K562 (cell line): ENCODE results near the gene HTR2B.

Experiments
- CEBPB ChIP-seq: fragments of 450-650 bp; IDR thresholded peaks from 2 replicates; pipeline ENCODE4 v1.6.1; 2016; ENCODE audit warnings: missing genetic modification characterization, missing compliant biosample characterization
- FOXA3 ChIP-seq, 2 experiments: fragments of 450-650 bp in 1 of 2; sonication (generic) in 1 of 2; formaldehyde crosslinking; IDR thresholded peaks in 1 of 2; conservative IDR thresholded peaks in 1 of 2; 2 replicates each; pipeline versions ENCODE4 v1.4.0 to v1.8.0; 2020 to 2022; ENCODE audit warnings: mild to moderate bottlenecking in 2 of 2, missing genetic modification reagents in 1 of 2
- KLF10 ChIP-seq: fragments of 250-450 bp; sonication (Bioruptor Pico); IDR thresholded peaks from 2 replicates; pipeline ENCODE4 v1.6.1; 2021; ENCODE audit warnings: matching md5 sums
- NBN ChIP-seq: fragments of 450-650 bp; IDR thresholded peaks from 2 replicates; pipeline ENCODE4 v1.6.1; 2016; ENCODE audit warnings: low read depth, mild to moderate bottlenecking
- POLR2A ChIP-seq: fragments of 450-650 bp; conservative IDR thresholded peaks from 2 replicates; pipeline ENCODE4 v1.6.1; 2016
- PTBP1 ChIP-seq: fragments of 200-400 bp; formaldehyde crosslinking; IDR thresholded peaks from 2 replicates; pipeline ENCODE4 v1.6.1; 2017; ENCODE audit warnings: low read depth, low read length
- RAD21 ChIP-seq, 2 experiments: fragments of 250-450 bp in 1 of 2; fragments of 450-650 bp in 1 of 2; sonication (Bioruptor Pico) in 1 of 2; formaldehyde crosslinking in 1 of 2; IDR thresholded peaks in 1 of 2; conservative IDR thresholded peaks in 1 of 2; 2 replicates each; pipeline versions ENCODE4 v1.4.0 to v1.8.0; 2020 to 2022; ENCODE audit warnings: mild to moderate bottlenecking in 2 of 2, moderate library complexity in 1 of 2
- SP2 ChIP-seq: IDR thresholded peaks from 2 replicates; pipeline ENCODE4 v1.6.1; 2011; ENCODE audit warnings: mild to moderate bottlenecking, low read depth, low read length, moderate library complexity; ENCODE audit not compliant: poor library complexity, severe bottlenecking; ENCODE audit errors: extremely low read depth
- SRF ChIP-seq, 2 experiments: fragments of 250-450, 450-650 bp in 1 of 2; sonication (Bioruptor Pico) in 1 of 2; sonication (generic) in 1 of 2; formaldehyde crosslinking; IDR thresholded peaks; 2 replicates each; pipeline versions ENCODE4 v1.5.0 to v1.5.1; 2020 to 2022; ENCODE audit warnings: mild to moderate bottlenecking in 1 of 2, missing genetic modification reagents in 1 of 2
- TBP ChIP-seq: optimal IDR thresholded peaks from 2 replicates; pipeline ENCODE3; 2011; ENCODE audit warnings: low read depth, low read length, improper control_type of control experiment
- YY1 ChIP-seq, 3 experiments: IDR thresholded peaks; 2 replicates each; pipeline ENCODE4 v1.6.1; 2011; ENCODE audit warnings: low read length in 2 of 3, mild to moderate bottlenecking in 2 of 3, moderate library complexity in 2 of 3, borderline replicate concordance in 1 of 3, control low read depth in 1 of 3, low read depth in 1 of 3; ENCODE audit not compliant: insufficient read depth in 3 of 3, insufficient replicate concordance in 2 of 3, control insufficient read depth in 1 of 3, insufficient read length in 1 of 3; ENCODE audit errors: extremely low read depth in 1 of 3
- ZNF263 ChIP-seq: sonication (generic); formaldehyde crosslinking; IDR thresholded peaks from 2 replicates; pipeline ENCODE4 v1.8.0; 2022; ENCODE audit warnings: mild to moderate bottlenecking, missing genetic modification reagents, borderline replicate concordance
- ZNF551 ChIP-seq: fragments of 250-450 bp; sonication (Bioruptor Pico); IDR thresholded peaks from 2 replicates; pipeline ENCODE4 v1.5.0; 2021; ENCODE audit warnings: mild to moderate bottlenecking, moderate library complexity
- TF ChIP-seq, protein P1 (sequence below): IDR thresholded peaks from 2 replicates; pipeline ENCODE4 v1.6.1; 2012; ENCODE audit warnings: low read depth, low read length, improper control_type of control experiment, borderline replicate concordance

DNA sequence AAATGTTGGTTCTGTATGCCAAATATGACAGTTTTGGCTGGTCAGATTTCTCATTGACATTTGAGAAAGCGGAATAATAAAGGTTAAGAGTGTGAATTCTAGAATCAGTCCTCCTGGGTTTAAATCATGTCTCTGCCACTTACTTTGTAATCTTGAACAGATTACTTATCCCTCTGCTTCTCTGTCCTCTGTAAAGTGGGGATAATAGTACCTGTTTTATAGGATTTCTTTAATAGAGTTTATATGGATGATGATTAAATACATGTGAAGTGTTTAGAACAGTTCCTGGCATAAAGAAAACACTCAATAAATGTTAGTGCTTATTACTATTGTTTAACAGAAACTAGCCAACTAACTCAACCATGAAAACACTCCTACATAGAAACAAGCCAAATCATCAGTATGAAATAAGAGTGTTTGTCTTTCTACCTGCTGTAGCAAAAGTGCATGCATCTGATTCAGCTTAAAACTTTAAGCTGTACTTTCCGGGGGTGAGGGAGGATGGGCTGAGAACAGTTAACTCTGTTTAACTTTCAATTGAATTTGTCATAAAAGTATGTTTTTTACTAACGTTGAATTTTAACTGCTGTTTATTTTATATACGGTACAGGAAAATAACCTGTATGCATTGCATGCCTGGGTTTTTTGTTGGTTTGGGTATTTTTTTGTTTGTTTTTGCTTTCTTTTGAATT is 6.8 kb downstream of the HTR2B start:
- TF ChIP-seq RAD21 (CRISPR knock-in tag; conservative IDR thresholded peaks at IDR 0.05 in 1 of 2, IDR thresholded peaks at IDR 0.05 in 1 of 2) = no peak
- TF ChIP-seq TBP = no peak
- no peak for TF ChIP-seq YY1 (IDR thresholded peaks at IDR 0.05; ENCODE audit: borderline replicate concordance in 1 of 3, control insufficient read depth in 1 of 3, extremely low read depth in 1 of 3, insufficient read depth in 3 of 3, insufficient read length in 1 of 3, insufficient replicate concordance in 2 of 3, low read depth in 1 of 3, low read length in 2 of 3)
- no peak for TF ChIP-seq POLR2A
- TF ChIP-seq, protein P1, sequence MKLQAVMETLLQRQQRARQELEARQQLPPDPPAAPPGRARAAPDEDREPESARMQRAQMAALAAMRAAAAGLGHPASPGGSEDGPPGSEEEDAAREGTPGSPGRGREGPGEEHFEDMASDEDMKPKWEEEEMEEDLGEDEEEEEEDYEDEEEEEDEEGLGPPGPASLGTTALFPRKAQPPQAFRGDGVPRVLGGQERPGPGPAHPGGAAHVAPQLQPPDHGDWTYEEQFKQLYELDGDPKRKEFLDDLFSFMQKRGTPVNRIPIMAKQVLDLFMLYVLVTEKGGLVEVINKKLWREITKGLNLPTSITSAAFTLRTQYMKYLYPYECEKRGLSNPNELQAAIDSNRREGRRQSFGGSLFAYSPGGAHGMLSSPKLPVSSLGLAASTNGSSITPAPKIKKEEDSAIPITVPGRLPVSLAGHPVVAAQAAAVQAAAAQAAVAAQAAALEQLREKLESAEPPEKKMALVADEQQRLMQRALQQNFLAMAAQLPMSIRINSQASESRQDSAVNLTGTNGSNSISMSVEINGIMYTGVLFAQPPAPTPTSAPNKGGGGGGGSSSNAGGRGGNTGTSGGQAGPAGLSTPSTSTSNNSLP = no peak
- no peak for TF ChIP-seq SP2
- no peak for TF ChIP-seq NBN
- TF ChIP-seq ZNF263 (CRISPR knock-in tag) = no peak
- TF ChIP-seq FOXA3 (CRISPR knock-in tag; conservative IDR thresholded peaks at IDR 0.05 in 1 of 2, IDR thresholded peaks at IDR 0.05 in 1 of 2) = no peak
- no peak for TF ChIP-seq KLF10 (CRISPR knock-in tag)
- no peak for TF ChIP-seq SRF (CRISPR knock-in tag; IDR thresholded peaks at IDR 0.05)
- TF ChIP-seq CEBPB (tag) = no peak
- TF ChIP-seq ZNF551 (CRISPR knock-in tag) = no peak
- TF ChIP-seq PTBP1 = no peak
